AG04449 (cell line): ENCODE measurements around the gene RAPGEF5.

ENCODE experiments used
- CTCF ChIA-PET: fragments of 350-600 bp; formaldehyde crosslinking; extraction: SDS; loops from one replicate; lab custom pipeline; 2021; ENCODE audit warnings: antibody characterized with exemption; lab: Yijun Ruan, JAX
- POLR2A ChIA-PET: fragments of 400-600, 350-600 bp; formaldehyde crosslinking; extraction: SDS; loops from one replicate; lab custom pipeline; 2020; ENCODE audit warnings: antibody characterized with exemption, inconsistent platforms; lab: Yijun Ruan, JAX
- DNase-seq: peaks from one replicate; pipeline ENCODE4 v3.0.0-alpha.2; 2010; ENCODE audit warnings: low read depth, low spot score
- H3K4me3 ChIP-seq: 2 replicates; pipeline ENCODE4 v1.5.1; 2011; ENCODE audit warnings: low read depth, mild to moderate bottlenecking, control low read depth, low read length
- TF ChIP-seq, protein P1 (sequence below): IDR thresholded peaks from one replicate; pipeline ENCODE4 v1.5.1; 2011; ENCODE audit warnings: mild to moderate bottlenecking, moderate library complexity, low read length, control low read depth, inconsistent platforms; ENCODE audit not compliant: insufficient read depth; ENCODE audit errors: missing control alignments

Gene RAPGEF5

DNA sequence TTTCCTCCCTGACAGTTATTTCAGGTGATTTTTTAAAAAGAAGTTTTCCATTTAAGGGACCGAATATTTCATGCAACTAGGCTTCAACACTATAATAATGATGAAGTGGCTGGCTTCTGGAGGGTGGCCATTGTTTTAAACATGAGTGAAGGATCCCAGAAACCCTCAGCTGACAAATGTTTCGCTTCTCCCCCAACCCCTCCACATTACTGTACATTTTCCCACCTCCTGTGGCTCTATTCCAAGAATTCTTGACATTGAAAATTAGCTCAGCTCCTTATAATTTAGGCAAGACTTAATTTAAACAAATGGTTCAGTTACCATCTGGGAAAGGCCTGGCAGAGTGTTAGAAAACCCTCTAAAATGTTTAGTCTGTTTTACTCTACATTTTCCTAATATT lies 281.4 kb downstream of the RAPGEF5 start:
- POLR2A ChIA-PET = no interaction called here
- no peak overlapping the region for H3K4me3 ChIP-seq
- DNase-seq = no peak
- CTCF ChIA-PET = interaction anchor here (2.1 kb wide), 1 partner anchor 7 kb away, joined by 12 read pairs; no protein-coding TSS in a partner anchor
- TF ChIP-seq, protein P1, sequence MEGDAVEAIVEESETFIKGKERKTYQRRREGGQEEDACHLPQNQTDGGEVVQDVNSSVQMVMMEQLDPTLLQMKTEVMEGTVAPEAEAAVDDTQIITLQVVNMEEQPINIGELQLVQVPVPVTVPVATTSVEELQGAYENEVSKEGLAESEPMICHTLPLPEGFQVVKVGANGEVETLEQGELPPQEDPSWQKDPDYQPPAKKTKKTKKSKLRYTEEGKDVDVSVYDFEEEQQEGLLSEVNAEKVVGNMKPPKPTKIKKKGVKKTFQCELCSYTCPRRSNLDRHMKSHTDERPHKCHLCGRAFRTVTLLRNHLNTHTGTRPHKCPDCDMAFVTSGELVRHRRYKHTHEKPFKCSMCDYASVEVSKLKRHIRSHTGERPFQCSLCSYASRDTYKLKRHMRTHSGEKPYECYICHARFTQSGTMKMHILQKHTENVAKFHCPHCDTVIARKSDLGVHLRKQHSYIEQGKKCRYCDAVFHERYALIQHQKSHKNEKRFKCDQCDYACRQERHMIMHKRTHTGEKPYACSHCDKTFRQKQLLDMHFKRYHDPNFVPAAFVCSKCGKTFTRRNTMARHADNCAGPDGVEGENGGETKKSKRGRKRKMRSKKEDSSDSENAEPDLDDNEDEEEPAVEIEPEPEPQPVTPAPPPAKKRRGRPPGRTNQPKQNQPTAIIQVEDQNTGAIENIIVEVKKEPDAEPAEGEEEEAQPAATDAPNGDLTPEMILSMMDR = no peak

DNA sequence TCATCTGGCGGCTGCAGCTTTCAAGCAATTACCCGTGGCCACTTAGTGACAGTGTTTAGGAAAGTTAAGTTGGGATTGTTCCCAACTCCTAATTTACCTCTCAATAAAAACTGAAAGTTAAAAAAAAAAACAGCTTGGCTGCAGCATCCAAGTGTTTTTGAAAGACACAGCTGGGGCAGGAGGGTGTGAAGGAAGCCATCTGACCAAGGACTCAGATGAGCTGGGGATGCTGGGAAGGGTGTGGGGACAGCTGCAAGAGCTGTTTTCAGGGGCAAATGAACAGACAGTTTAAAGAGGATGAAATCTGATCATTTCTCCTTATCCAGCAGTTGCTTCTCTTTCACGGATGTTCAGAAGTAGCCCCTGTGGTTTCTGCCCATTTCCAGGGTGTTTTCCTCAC lies 282.1 kb downstream of the RAPGEF5 start:
- no peak for DNase-seq
- ChIA-PET POLR2A (no interaction called here), CTCF (interaction anchor here (2.1 kb wide), 1 partner anchor 8 kb away, joined by 12 read pairs; no protein-coding TSS in a partner anchor)
- H3K4me3 ChIP-seq = no peak overlapping the region
- TF ChIP-seq, protein P1 = no peak
